ENCODE measurements around the gene AOPEP.

AOPEP gene

DNA sequence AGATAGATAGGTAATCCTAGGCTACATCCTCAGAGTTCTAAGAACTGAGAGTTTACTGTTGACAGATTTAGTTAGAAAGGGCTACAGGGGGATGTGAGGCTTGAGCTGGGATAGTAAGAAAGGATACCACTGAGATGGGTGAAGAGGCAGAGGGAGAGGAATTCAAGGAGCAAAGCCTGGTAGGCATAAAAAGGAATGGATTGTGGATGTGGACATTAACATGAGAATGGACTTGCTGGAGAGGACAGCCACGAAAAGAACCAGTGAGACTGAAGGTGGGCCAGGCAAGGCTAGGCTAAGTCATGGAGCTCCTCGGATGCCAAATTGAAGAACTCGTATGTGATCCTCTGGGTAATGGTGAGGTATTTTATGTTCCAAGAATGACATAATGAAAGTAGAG lies 211.9 kb downstream of the AOPEP start:
- no peak for TF ChIP-seq NFIC (IDR thresholded peaks at IDR 0.05)
- TF ChIP-seq, protein P1, sequence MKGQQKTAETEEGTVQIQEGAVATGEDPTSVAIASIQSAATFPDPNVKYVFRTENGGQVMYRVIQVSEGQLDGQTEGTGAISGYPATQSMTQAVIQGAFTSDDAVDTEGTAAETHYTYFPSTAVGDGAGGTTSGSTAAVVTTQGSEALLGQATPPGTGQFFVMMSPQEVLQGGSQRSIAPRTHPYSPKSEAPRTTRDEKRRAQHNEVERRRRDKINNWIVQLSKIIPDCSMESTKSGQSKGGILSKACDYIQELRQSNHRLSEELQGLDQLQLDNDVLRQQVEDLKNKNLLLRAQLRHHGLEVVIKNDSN (IDR thresholded peaks at IDR 0.05), result no peak
- no peak for TF ChIP-seq EGR1 (IDR thresholded peaks at IDR 0.05)
- TF ChIP-seq TEAD4 (IDR thresholded peaks at IDR 0.05), result no peak
- no peak for TF ChIP-seq REST (IDR thresholded peaks at IDR 0.05; ENCODE audit: low read depth)

GRCh38 chr9:94941211-94941875 lies 214.8 kb downstream of the AOPEP start:
- no peak for TF ChIP-seq EGR1 (IDR thresholded peaks at IDR 0.05)
- no peak for TF ChIP-seq TEAD4 (IDR thresholded peaks at IDR 0.05)
- no peak for TF ChIP-seq EP300 (IDR thresholded peaks at IDR 0.05; ENCODE audit: borderline replicate concordance)
- no peak for TF ChIP-seq CEBPB (IDR thresholded peaks at IDR 0.05)
- no peak for TF ChIP-seq TAF1 (IDR thresholded peaks at IDR 0.05; ENCODE audit: low read depth)
- TF ChIP-seq, protein P1 (IDR thresholded peaks at IDR 0.05), result no peak
- TF ChIP-seq TCF12 (IDR thresholded peaks at IDR 0.05; ENCODE audit: low read depth), result no peak
- TF ChIP-seq RAD21 (IDR thresholded peaks at IDR 0.05; ENCODE audit: low read depth), result no peak
- TF ChIP-seq ZBTB7A (IDR thresholded peaks at IDR 0.05; ENCODE audit: low read depth), result no peak
- no peak for TF ChIP-seq REST (IDR thresholded peaks at IDR 0.05; ENCODE audit: low read depth)
- no peak for TF ChIP-seq FOXM1 (IDR thresholded peaks at IDR 0.05; ENCODE audit: borderline replicate concordance, low read depth)
- TF ChIP-seq MAX (IDR thresholded peaks at IDR 0.05), result no peak
- no peak for TF ChIP-seq NFIC (IDR thresholded peaks at IDR 0.05)
- no peak for TF ChIP-seq CREB1 (IDR thresholded peaks at IDR 0.05; ENCODE audit: low read depth)
- TF ChIP-seq YY1 (IDR thresholded peaks at IDR 0.05; ENCODE audit: low read depth), result no peak

- TF ChIP-seq NFIC (IDR thresholded peaks at IDR 0.05) (no peak), TEAD4 (IDR thresholded peaks at IDR 0.05) (no peak), MAX (IDR thresholded peaks at IDR 0.05) (no peak), TCF12 (IDR thresholded peaks at IDR 0.05; ENCODE audit: low read depth) (no peak), ZBTB7A (IDR thresholded peaks at IDR 0.05; ENCODE audit: low read depth) (no peak), CEBPB (IDR thresholded peaks at IDR 0.05) (no peak), EP300 (IDR thresholded peaks at IDR 0.05; ENCODE audit: borderline replicate concordance) (no peak), EGR1 (IDR thresholded peaks at IDR 0.05) (no peak), CREB1 (IDR thresholded peaks at IDR 0.05; ENCODE audit: low read depth) (no peak), TAF1 (IDR thresholded peaks at IDR 0.05; ENCODE audit: low read depth) (no peak), FOXM1 (IDR thresholded peaks at IDR 0.05; ENCODE audit: borderline replicate concordance, low read depth) (no peak), YY1 (IDR thresholded peaks at IDR 0.05; ENCODE audit: low read depth) (no peak), REST (IDR thresholded peaks at IDR 0.05; ENCODE audit: low read depth) (no peak)
- TF ChIP-seq, protein P1 (IDR thresholded peaks at IDR 0.05), result no peak
Measured at GRCh38 chr9:94944626-94945025, 218.1 kb downstream of the AOPEP start.
